ENCODE results near the gene CCDC33. TPM values are rescaled to one million over a fixed set of nuclear protein-coding genes. Genes with fewer than 3 reads are reported as not detected.

CCDC33 gene
- total RNA-seq, 4 donors from 2014 or later: not detected

- TF ChIP-seq POLR2A (IDR thresholded peaks at IDR 0.05; ENCODE audit: low read depth): no peak
- TF ChIP-seq EP300 (IDR thresholded peaks at IDR 0.05): no peak
- TF ChIP-seq POLR2AphosphoS5 (IDR thresholded peaks at IDR 0.05): no peak
- TF ChIP-seq, protein P1, sequence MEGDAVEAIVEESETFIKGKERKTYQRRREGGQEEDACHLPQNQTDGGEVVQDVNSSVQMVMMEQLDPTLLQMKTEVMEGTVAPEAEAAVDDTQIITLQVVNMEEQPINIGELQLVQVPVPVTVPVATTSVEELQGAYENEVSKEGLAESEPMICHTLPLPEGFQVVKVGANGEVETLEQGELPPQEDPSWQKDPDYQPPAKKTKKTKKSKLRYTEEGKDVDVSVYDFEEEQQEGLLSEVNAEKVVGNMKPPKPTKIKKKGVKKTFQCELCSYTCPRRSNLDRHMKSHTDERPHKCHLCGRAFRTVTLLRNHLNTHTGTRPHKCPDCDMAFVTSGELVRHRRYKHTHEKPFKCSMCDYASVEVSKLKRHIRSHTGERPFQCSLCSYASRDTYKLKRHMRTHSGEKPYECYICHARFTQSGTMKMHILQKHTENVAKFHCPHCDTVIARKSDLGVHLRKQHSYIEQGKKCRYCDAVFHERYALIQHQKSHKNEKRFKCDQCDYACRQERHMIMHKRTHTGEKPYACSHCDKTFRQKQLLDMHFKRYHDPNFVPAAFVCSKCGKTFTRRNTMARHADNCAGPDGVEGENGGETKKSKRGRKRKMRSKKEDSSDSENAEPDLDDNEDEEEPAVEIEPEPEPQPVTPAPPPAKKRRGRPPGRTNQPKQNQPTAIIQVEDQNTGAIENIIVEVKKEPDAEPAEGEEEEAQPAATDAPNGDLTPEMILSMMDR (IDR thresholded peaks at IDR 0.05): no peak
- no peak overlapping the region for H3K27ac ChIP-seq (replicated peaks in 1 of 4)
- H3K9me3 ChIP-seq: no peaks in the 10 kb centered on the region
- no peak overlapping the region for H3K4me3 ChIP-seq
- intact Hi-C loops (cut with DNase I): no loop called here
- DNase-seq (ENCODE audit: extremely low spot score): no peak
- H3K36me3 ChIP-seq: no peaks in the 10 kb centered on the region
- H3K27me3 ChIP-seq: peaks cover 0 to 9% (median 0%) of the 10 kb centered on the region in 4 donors
- WGBS: 91% methylated on average over 9 of the region's 10 CpGs
- no peaks in the 10 kb centered on the region for H3K4me1 ChIP-seq
Measured at GRCh38 chr15:74345051-74345450, 108.9 kb downstream of the CCDC33 start.

DNA sequence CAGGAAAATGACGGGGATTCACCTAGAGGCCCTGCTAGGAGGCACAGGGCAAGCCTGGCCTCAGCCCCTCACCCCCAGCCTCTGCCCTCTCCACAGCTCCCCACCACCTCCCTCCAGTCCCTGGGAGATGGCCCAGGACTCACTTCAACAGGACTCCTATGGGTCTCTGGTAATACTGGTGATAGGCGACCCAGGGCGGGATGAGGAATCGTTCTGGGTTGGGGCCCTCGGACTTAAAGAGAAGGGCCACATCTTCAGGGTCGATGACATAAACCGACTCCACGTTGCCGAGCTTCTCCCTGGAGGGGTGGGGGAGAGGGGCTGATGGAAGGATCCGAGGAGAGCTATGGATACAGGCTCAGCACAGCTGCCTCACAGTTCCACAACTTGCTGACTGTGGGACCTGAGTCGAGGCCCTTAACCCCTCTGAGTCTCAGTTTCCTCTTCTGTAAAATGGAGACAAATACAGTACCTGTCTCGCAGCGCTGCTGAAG is 111.7 kb downstream of the CCDC33 start:
- no peak for DNase-seq (ENCODE audit: extremely low spot score)
- TF ChIP-seq EP300 (IDR thresholded peaks at IDR 0.05): no peak
- no peak for TF ChIP-seq POLR2AphosphoS5 (IDR thresholded peaks at IDR 0.05)
- no peaks in the 10 kb centered on the region for H3K4me1 ChIP-seq
- no peaks in the 10 kb centered on the region for H3K36me3 ChIP-seq
- no peak overlapping the region for H3K27ac ChIP-seq (replicated peaks in 1 of 4)
- intact Hi-C loops (cut with DNase I): no loop called here
- H3K9me3 ChIP-seq: no peaks in the 10 kb centered on the region
- H3K27me3 ChIP-seq: peaks cover 0 to 20% (median 0%) of the 10 kb centered on the region in 4 donors
- H3K4me3 ChIP-seq: no peak overlapping the region
- 83% methylated on average over 10 of the region's 13 CpGs for WGBS

- intact Hi-C loops (cut with DNase I): no loop called here
- Histone ChIP-seq H3K4me3 (no peak overlapping the region), H3K9me3 (no peaks in the 10 kb centered on the region), H3K27ac (replicated peaks in 1 of 4) (no peak overlapping the region), H3K27me3 (peaks cover 0 to 24% (median 0%) of the 10 kb centered on the region in 4 donors), H3K36me3 (no peaks in the 10 kb centered on the region), H3K4me1 (no peaks in the 10 kb centered on the region)
- no peak for DNase-seq (ENCODE audit: extremely low spot score)
- TF ChIP-seq POLR2A (IDR thresholded peaks at IDR 0.05; ENCODE audit: low read depth) (no peak), POLR2AphosphoS5 (IDR thresholded peaks at IDR 0.05) (no peak), EP300 (IDR thresholded peaks at IDR 0.05) (no peak)
- TF ChIP-seq, protein P1 (IDR thresholded peaks at IDR 0.05): no peak
- WGBS: 94% methylated on average over 3 of the region's 3 CpGs
Measured at GRCh38 chr15:74349241-74349778, 113.2 kb downstream of the CCDC33 start.

DNA sequence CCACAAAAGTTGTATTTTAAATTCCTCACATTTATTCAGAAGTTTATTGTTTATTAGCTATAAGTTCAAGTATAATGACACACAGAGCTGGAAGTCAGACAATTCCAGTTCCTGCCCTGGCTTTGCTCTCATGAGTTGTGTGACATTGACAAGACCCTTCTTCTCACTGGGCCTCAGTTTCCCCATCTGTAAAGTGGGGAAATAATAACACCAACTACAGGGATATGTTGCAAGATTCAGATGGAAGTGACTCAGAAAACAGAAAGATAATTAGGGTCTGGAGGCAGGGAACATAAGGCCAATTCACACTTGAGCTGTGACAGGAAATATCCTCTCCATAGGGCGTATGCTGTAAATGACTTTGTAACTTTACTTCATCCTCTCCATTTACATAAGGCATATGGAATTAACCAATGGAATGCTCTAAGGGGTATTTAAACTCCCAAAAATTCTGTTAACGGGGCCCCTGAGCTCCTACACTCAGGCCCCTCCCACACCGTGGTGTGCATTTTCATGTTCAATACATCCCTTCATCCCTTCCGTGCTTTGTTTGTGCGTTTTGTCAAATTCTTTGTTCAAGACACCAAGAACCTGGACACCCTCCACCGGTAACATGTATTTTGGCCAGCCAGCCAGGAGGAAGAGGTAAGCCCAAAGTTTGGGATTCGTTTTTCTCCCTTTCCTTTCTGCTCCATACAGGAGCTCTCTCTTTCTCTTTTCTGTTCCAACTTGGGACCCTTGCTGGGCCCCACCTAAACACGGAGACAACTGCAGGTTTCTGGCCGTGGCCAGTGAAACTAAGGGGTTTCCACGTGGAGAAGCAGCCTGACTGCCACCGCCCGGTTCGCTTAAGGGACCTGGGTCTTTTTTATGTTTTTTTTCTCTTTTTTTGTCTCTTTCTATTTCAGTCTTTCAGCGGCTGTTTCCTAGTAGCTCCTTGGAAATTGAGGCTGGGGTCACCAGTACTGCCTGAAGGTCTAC is 114.5 kb downstream of the CCDC33 start:
- peaks cover 0 to 18% (median 0%) of the 10 kb centered on the region in 4 donors for H3K27me3 ChIP-seq
- no peak overlapping the region for H3K4me3 ChIP-seq
- H3K27ac ChIP-seq (replicated peaks in 1 of 4): no peak overlapping the region
- no peaks in the 10 kb centered on the region for H3K36me3 ChIP-seq
- intact Hi-C loops (cut with DNase I): no loop called here
- no peaks in the 10 kb centered on the region for H3K9me3 ChIP-seq
- TF ChIP-seq, protein P1 (IDR thresholded peaks at IDR 0.05): no peak
- no peak for TF ChIP-seq POLR2A (IDR thresholded peaks at IDR 0.05; ENCODE audit: low read depth)
- no peak for TF ChIP-seq POLR2AphosphoS5 (IDR thresholded peaks at IDR 0.05)
- TF ChIP-seq EP300 (IDR thresholded peaks at IDR 0.05): no peak
- no peak for DNase-seq (ENCODE audit: extremely low spot score)
- no peaks in the 10 kb centered on the region for H3K4me1 ChIP-seq
- 68% methylated on average over 14 of the region's 14 CpGs for WGBS

DNA sequence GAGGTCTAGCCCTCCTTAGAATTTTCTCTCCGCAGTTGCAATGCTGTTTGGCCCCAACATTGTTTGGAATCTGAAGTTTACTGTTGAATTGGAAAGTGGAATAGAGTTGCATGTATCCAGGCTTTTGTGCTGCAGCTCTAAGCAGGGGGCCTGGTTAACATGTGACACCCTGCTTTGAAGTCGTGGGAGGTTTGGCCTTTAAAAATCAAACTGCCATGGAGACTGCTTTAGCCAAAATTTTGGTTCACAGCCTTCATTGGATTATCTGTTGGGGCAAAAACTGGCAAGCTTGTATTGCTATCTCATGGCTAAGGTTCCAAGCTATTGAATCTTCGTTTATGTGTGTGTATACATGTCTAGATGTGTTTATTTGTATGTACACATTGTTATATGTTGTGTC is 115.5 kb downstream of the CCDC33 start:
- no peak for TF ChIP-seq POLR2A (IDR thresholded peaks at IDR 0.05; ENCODE audit: low read depth)
- TF ChIP-seq, protein P1 (IDR thresholded peaks at IDR 0.05): no peak
- TF ChIP-seq POLR2AphosphoS5 (IDR thresholded peaks at IDR 0.05): no peak
- TF ChIP-seq EP300 (IDR thresholded peaks at IDR 0.05): no peak
- 41% methylated on average over 3 of the region's 3 CpGs for WGBS
- intact Hi-C loops (cut with DNase I): no loop called here
- H3K27ac ChIP-seq (replicated peaks in 1 of 4): no peak overlapping the region
- H3K27me3 ChIP-seq: peaks cover 0 to 24% (median 0%) of the 10 kb centered on the region in 4 donors
- H3K9me3 ChIP-seq: no peaks in the 10 kb centered on the region
- DNase-seq (ENCODE audit: extremely low spot score): no peak
- H3K4me3 ChIP-seq: no peak overlapping the region
- no peaks in the 10 kb centered on the region for H3K4me1 ChIP-seq
- no peaks in the 10 kb centered on the region for H3K36me3 ChIP-seq
